H1 (cell line): ENCODE data around the gene SPDYE4. TPM values are rescaled to one million over a fixed set of nuclear protein-coding genes. Genes with fewer than 3 reads are reported as not detected.

Experiments
- TCF12 ChIP-seq: IDR thresholded peaks from 2 replicates; pipeline ENCODE4 v1.6.1; 2011; ENCODE audit warnings: low read depth, mild to moderate bottlenecking, low read length
- polyA plus RNA-seq, 7 experiments: library from polyadenylated mRNA; depleted of rRNA in 3 of 7; stranded (reverse) in 5 of 7; unstranded in 2 of 7; fragments of >200 nt in 5 of 7; fragments of 200-250 nt in 2 of 7; gene quantifications; 1 replicate in 5 of 7; 2 replicates in 1 of 7; 4 replicates in 1 of 7; pipeline versions ENCODE4 v1.2.1 to v1.2.3, GENCODE V29; 2011 to 2013; ENCODE audit warnings: missing spikeins in 2 of 7, mixed read lengths in 2 of 7
- total RNA-seq: library from RNA; stranded (reverse); fragmentation: NEBNext Ultra II Directional; extraction: Animal tissue kit (Norgen Biotek cat#: 25700); gene quantifications from 2 replicates; pipeline ENCODE4 v1.2.1, GENCODE V29; 2021

SPDYE4 gene
- total and polyA plus RNA-seq, 2 of the 8 experiments (the other 6 are each of a cell fraction or from before 2014, with no cell fraction given), result not detected

- TF ChIP-seq TCF12, result no peak
- TF ChIP-seq, all 59 proteins: peak for 8
These were observed 12.5 kb downstream of the SPDYE4 start (continued) for GRCh38 chr17:8745586-8746500.
